HG03571 (cell line): ENCODE measurements around the gene TUBB4B.
"Not testable (repeated sequence)": the region's sequence is repeated elsewhere in the genome, so short reads cannot be mapped to it uniquely, and the experiment has no call there.

ENCODE experiments used
- ATAC-seq: cut with Tn5 transposase; IDR thresholded peaks from one replicate; pipeline ENCODE4 v1.9.1; 2021; ENCODE audit not compliant: unreplicated experiment

TUBB4B gene

GRCh38 chr9:137251490-137252268 is 10.6 kb downstream of the TUBB4B start:
- ATAC-seq: no peak

GRCh38 chr9:137252555-137253506 is 11.7 kb downstream of the TUBB4B start:
- no peak for ATAC-seq

GRCh38 chr9:137253717-137254623 is 12.9 kb downstream of the TUBB4B start:
- ATAC-seq: no peak

GRCh38 chr9:137254624-137255447 is 13.7 kb downstream of the TUBB4B start, which contains the start of gene NELFB:
TSS of gene NELFB (plus strand) at chr9:137255327.
- peak; percentile 72 for ATAC-seq

GRCh38 chr9:137255448-137256114 is 14.5 kb downstream of the TUBB4B start:
- ATAC-seq: peak; percentile 18

GRCh38 chr9:137256362-137256761 is 15.3 kb downstream of the TUBB4B start:
- no peak for ATAC-seq

GRCh38 chr9:137256856-137257255 is 15.8 kb downstream of the TUBB4B start:
- ATAC-seq: no peak

- not testable (repeated sequence) for ATAC-seq
Measured at GRCh38 chr9:137262173-137262908, 21.3 kb downstream of the TUBB4B start.

- no peak for ATAC-seq
Measured at GRCh38 chr9:137262909-137263285, 21.8 kb downstream of the TUBB4B start.

- ATAC-seq: no peak
Measured at GRCh38 chr9:137263506-137263905, 22.4 kb downstream of the TUBB4B start.

- no peak for ATAC-seq
Measured at GRCh38 chr9:137264067-137264466, 23.0 kb downstream of the TUBB4B start.

GRCh38 chr9:137265496-137266161 is 24.5 kb downstream of the TUBB4B start:
- no peak for ATAC-seq

GRCh38 chr9:137266162-137266527 is 25.1 kb downstream of the TUBB4B start:
- ATAC-seq: no peak

- no peak for ATAC-seq
Measured at GRCh38 chr9:137266585-137267453, 25.7 kb downstream of the TUBB4B start.

- no peak for ATAC-seq
Measured at GRCh38 chr9:137267933-137268355, 26.9 kb downstream of the TUBB4B start.

- no peak for ATAC-seq
Measured at GRCh38 chr9:137268538-137269201, 27.6 kb downstream of the TUBB4B start.
